ENCODE measurements around the gene SMG6. TPM values are rescaled to one million over a fixed set of nuclear protein-coding genes. Genes with fewer than 3 reads are reported as not detected.

The SMG6 gene
- total and polyA plus RNA-seq, 2 donors (not counting 3 experiments of a cell fraction or from before 2014, with no cell fraction given), result 40.1 to 42.2 TPM

- CTCF ChIA-PET, result no interaction called here
Observed at GRCh38 chr17:2022647-2023240, 280.8 kb downstream of the SMG6 start.

More at GRCh38 chr17:2022647-2023240, 280.8 kb downstream of the SMG6 start:
- BruUV-seq (replicated peaks), result no TSS peak
- Histone ChIP-seq H3K9me3 (replicated peaks; ENCODE audit: control insufficient read depth, insufficient read depth, low read length) (no peaks in the 10 kb centered on the region), H3K4me3 (replicated peaks in 1 of 3; ENCODE audit: insufficient read depth in 1 of 3, low read depth in 1 of 3, low read length in 3 of 3) (no peak overlapping the region), H3K27me3 (ENCODE audit: control insufficient read depth in 2 of 2, insufficient read depth in 2 of 2, low read length in 2 of 2) (peaks cover 35 to 41% of the 10 kb centered on the region in 2 experiments), H3K27ac (ENCODE audit: insufficient read depth, low read depth, low read length) (no peak overlapping the region), H2AFZ (ENCODE audit: low read depth, low read length) (no peak overlapping the region), H3K79me2 (ENCODE audit: control insufficient read depth, insufficient read depth, low read length) (no peaks in the 10 kb centered on the region), H3K9ac (replicated peaks; ENCODE audit: extremely low read depth, insufficient read depth, low read length) (no peak overlapping the region), H3K9me1 (replicated peaks; ENCODE audit: control insufficient read depth, extremely low read depth, insufficient read depth, low read length) (no peaks in the 10 kb centered on the region), H3K36me3 (ENCODE audit: control insufficient read depth in 2 of 2, extremely low read depth in 1 of 2, insufficient read depth in 2 of 2, low read length in 2 of 2) (no peaks in the 10 kb centered on the region), H3K4me1 (ENCODE audit: control insufficient read depth, extremely low read depth, insufficient read depth, low read length) (peaks cover 18% of the 10 kb centered on the region), H4K20me1 (replicated peaks; ENCODE audit: control insufficient read depth, extremely low read depth, insufficient read depth, low read length) (no peaks in the 10 kb centered on the region), H3K4me2 (ENCODE audit: insufficient read depth, low read length) (no peak overlapping the region)
- TF ChIP-seq MYC (IDR thresholded peaks at IDR 0.05; ENCODE audit: low read depth, low read length) (no peak), JUN (IDR thresholded peaks at IDR 0.05; ENCODE audit: borderline replicate concordance, insufficient read depth, insufficient read length, low read depth) (no peak), FOS (IDR thresholded peaks at IDR 0.05; ENCODE audit: borderline replicate concordance, insufficient read depth, low read length) (no peak), EZH2 (IDR thresholded peaks at IDR 0.05; ENCODE audit: borderline replicate concordance, low read depth, low read length, severe bottlenecking) (no peak), POLR2AphosphoS5 (IDR thresholded peaks at IDR 0.05; ENCODE audit: insufficient read depth, low read depth, low read length) (no peak), MAX (IDR thresholded peaks at IDR 0.05; ENCODE audit: insufficient read depth, insufficient read length) (no peak), CTCF (IDR thresholded peaks at IDR 0.05; ENCODE audit: extremely low read depth in 1 of 2, insufficient read depth in 1 of 2, low read depth in 1 of 2, low read length in 2 of 2) (no peak), GATA2 (IDR thresholded peaks at IDR 0.05; ENCODE audit: insufficient read depth, insufficient read length, low read depth, low read length) (no peak), POLR2A (IDR thresholded peaks at IDR 0.05; ENCODE audit: low read depth, low read length) (no peak)
- POLR2A ChIA-PET, result no interaction called here
- FAIRE-seq (no peak), DNase-seq (ENCODE audit: low read depth, low spot score) (no peak)
- intact Hi-C loops (cut with micrococcal nuclease), result no loop called here
- dilution Hi-C loops (cut with MboI; ENCODE audit: extremely low pct_ligation_motif_present, low sequenced_read_pairs), result no loop called here
